GM19193 (cell line): Measurements from ENCODE around the gene CATSPER2.
"Not testable (repeated sequence)": the region's sequence is repeated elsewhere in the genome, so short reads cannot be mapped to it uniquely, and the experiment has no call there.

Experiments used
- POLR2A ChIP-seq: IDR thresholded peaks from 4 replicates; pipeline ENCODE4 v1.6.1; 2011; ENCODE audit not compliant: insufficient read depth, insufficient read length; ENCODE audit errors: extremely low read depth

CATSPER2 gene

GRCh38 chr15:43648649-43649429 lies at the start of gene CATSPER2:
Gene CATSPER2, minus strand, starts transcription at chr15:43648844. Its CDS starts 783 bp downstream, at chr15:43648061.
- TF ChIP-seq POLR2A: no peak

- not testable (repeated sequence) for TF ChIP-seq POLR2A
These were observed 44.7 kb upstream of the CATSPER2 start, which contains the start of gene CKMT1A for GRCh38 chr15:43693148-43694022. Gene CKMT1A, plus strand, starts transcription at chr15:43693859. Its CDS starts 192 bp downstream, at chr15:43694051.

- no peak for TF ChIP-seq POLR2A
These were observed 23.5 kb downstream of the CATSPER2 start for GRCh38 chr15:43625106-43625505.

GRCh38 chr15:43618700-43619099 lies 29.9 kb downstream of the CATSPER2 start, which contains the start of gene STRC:
Gene STRC, minus strand, starts transcription at chr15:43618800. Its CDS starts 78 bp downstream, at chr15:43618722.
- TF ChIP-seq POLR2A: not testable (repeated sequence)

- TF ChIP-seq POLR2A: not testable (repeated sequence)
These were observed 55.1 kb downstream of the CATSPER2 start, which contains the start of gene CKMT1B for GRCh38 chr15:43593328-43594190. Gene CKMT1B, plus strand, starts transcription at chr15:43594027. Its CDS starts 192 bp downstream, at chr15:43594219.

DNA sequence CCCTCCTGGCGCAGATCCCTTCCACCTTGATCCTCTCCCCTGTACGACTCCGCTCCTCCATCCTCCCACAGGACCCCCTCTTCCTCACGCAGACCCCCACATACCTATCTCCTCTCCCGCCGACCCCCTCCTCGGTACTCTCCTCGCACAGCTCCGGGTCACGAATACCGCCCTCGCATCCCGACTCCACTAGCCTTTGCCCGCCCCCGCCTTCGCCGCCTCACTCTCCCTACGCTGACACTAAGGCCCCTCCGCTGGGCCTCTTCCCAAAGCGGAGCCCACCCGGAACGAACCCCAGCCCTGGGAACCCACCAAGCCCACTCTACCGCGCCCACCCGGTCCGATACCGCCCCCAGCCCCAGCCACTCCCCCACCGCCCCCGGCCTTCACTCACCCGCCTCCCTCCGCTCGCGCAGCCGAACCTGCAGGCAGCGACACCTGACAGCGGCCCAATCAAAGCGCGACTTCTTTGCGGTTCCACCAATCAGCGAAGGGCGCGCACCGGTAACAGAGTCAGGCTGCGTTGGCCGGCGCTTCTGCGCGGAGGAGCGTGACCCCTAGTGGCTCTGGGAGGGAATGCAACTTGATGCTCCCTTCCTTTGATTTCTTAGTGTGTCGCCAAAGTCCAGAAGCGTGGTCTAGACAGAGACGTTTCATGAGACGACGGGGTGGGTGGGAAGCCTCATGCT lies 58.7 kb downstream of the CATSPER2 start, which contains the start of gene PPIP5K1:
Gene PPIP5K1, minus strand, starts transcription at position 431 of the 689 bp plus-strand sequence. CDS start 5,704 bp downstream, outside the sequence.
- not testable (repeated sequence) for TF ChIP-seq POLR2A
